NCI-H526 treated with DMSO at 0.1 percent for 48 hours (cell line): Measurements from ENCODE around the gene PHKA1.
"Not testable (repeated sequence)": the region's sequence is repeated elsewhere in the genome, so short reads cannot be mapped to it uniquely, and the experiment has no call there.

Experiments used
- DNase-seq: peaks from one replicate; lab custom pipeline; 2025; lab: John Stamatoyannopoulos, UW

Gene PHKA1

DNA sequence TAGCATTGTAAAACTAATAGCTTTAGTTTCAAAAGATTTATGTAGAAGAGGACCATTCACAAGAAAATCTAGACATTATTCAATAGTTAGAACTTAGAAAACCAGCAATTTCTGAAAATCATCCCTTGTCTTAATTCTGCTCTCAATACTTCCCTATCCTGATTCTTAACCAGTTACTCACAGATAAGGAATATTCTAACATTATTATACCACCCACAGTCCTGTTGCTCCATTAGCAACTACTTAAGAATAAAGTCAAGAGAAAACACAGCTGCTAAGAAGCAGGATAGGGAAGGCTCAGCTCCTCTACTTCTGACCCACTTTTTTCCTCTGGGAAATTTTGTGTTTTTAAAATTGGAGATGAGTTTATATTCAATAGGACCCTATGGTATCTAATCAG is 47.7 kb downstream of the PHKA1 start:
- DNase-seq = no peak

- DNase-seq = no peak
Measured at GRCh38 chrX:72663737-72664136, 50.4 kb downstream of the PHKA1 start.

- no peak for DNase-seq
Measured at GRCh38 chrX:72662020-72662747, 51.9 kb downstream of the PHKA1 start.

DNA sequence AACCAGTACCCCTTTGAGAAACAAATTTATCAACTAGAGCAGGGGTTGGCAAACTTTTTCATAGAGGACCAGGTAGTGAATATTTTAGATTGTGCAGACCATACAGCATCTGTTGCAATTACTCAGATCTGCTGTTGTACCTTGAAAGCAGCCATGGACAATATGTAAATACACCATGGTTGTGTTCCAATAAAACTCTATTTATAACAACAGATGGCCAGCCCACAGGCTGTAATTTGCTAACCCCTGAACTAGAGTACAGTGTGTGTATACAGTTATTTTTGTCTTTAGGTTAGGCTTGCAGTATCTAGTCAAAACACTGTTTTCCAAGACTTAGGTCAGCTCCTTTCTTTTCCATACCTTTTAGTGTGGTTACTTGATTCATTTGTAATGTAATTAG is 54.4 kb downstream of the PHKA1 start:
- DNase-seq = no peak

DNA sequence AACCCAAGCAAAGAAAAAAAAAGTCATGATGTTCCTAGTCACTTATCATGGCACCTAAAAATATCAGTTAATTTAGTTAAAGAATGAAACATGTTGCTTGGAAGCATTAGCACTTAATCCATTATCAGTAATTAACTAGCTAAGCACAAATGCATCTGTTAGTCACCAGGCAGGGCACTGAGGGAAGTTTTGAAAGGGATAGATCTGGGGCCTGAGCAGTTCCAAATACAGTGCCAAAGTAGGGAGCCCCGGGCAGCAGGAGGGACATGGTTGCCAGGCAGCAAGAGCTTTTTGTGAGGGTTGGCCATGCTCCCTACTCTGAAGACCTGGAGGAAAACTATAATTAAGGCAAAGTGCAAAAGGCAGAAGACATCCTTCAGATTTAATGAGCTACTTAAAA is 62.0 kb downstream of the PHKA1 start:
- DNase-seq = no peak

DNA sequence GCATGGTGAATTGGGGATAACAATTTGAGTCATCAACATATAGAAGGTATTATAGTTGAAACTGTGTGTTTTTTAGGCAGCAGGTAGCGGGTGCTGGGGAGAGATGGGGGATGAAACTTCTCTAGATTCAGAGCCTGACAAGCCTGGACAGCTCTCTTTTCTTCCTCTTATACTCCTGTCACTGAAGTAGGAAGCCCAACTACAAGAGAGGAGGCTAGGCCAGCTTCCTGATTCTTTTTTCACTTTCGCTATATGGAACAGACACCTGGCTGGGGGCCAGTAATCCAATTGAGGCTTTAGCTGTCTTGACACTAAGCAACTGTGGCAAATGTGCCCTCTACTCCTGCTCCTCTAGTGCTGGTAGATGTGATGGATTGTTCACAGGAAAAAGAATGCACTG is 69.2 kb downstream of the PHKA1 start:
- DNase-seq = no peak

DNA sequence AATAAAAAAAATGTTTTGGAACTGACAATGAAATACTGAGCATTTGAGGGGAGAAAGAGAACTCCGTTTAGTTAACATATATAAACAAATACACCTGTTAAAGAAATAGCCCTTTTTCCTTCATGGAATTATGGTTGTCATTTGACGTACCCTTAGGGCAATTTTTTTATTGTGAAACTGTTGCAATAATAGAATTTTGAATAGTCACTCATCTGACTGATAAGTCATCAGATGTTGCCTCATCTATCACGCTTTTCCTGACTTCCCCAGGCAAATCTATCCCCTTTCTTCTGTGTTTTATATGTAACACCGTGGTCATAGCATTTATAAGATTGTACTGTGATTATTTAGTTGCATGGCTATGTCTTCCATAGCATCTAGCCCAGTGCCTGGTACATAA is 72.5 kb downstream of the PHKA1 start:
- no peak for DNase-seq

DNA sequence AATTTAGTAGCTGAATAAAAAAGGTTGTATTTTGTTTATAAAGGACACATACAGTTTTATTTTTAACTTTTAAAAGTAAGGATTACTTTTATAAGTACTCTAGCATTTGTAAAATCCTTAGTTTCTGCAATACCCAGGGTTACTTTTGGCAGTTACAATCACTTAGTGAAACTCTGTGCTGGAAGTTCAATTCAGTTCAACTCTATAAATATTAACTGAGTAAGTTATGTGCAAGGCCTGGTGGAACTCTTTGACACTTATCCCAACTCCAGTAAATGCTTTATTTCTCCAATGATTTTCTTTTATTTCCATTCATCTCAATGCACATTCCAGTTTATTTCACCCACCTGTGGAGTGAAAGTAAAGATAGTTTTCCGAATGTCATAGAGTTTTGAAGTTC is 78.2 kb downstream of the PHKA1 start:
- DNase-seq = no peak

- DNase-seq = no peak
Measured at GRCh38 chrX:72634331-72634730, 79.8 kb downstream of the PHKA1 start.

DNA sequence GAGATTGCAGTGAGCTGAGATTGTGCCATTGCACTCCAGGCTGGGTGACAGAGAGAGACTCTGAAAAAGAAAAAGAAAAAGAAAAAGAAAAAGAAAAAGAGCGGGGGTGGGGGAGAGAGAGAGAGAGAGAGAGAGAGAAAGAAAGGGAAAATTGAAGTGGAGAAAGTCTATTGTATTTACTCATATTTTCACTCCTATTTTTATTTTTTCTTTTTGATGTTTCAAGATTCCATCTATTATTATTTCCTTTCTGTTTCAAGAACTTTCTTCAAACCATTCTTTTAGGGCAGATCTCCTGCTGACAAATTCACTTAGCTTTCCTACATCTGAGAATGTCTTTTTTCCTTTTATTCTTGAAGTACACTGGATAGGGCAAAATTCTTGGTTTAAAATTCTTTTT is 83.9 kb downstream of the PHKA1 start:
- no peak for DNase-seq

- DNase-seq = no peak
Measured at GRCh38 chrX:72624194-72624593, 89.9 kb downstream of the PHKA1 start.

DNA sequence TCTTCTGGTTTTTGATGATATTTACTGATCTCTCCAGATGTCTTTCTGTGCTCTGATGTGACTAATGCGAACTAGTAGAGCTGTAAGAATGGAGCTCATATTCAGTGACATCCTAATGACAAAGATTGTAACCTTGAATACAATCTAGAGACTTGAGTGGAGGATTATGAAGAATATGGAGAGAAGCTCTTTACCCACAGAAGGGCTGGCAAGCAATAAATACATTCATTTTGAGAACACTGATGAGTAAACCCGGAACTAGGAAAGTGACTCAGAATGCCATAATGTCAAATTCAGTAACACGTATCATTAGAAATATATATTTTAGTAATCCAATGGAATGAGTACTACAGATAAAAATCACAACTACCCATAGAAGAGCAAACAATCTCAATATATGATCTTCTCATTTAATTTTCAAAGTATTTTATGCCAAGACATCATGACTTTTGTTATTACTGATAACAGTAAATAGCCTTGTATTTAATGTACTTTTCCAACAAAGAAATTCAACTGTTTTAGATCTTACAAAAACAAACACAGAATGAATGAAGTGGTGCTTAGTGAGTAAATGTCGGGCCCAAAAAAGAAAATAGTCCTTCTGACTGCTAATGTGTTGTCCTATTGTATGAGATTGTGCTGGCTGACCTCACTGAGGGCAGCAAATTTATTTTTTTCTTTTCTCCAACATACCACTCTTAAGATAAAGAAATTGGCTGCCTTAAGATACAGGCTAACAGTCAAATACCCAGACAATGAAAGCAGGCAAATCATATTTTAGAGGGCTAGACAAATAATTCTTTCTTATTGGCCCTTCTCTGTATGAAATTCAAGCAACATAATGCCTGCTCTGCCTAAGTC is 92.3 kb downstream of the PHKA1 start:
- no peak for DNase-seq

DNA sequence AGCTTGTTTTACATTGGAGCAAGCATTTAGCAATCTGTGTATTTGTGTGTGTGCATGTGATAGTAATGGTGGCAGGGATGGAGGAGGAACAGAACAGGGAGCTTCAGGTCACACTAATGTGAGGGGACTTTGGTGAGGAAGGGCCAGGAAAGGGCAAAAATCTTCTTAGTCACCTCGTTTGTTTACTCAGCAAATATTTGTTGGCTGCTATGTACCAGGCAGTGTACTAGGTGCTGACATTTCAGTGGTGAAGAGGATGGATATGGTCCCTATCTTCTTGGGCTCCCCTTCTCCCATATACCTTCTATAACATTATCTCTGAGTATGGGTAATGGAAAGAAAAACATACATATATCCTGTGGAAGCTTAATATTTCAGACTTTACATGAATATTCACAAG is 92.9 kb downstream of the PHKA1 start:
- no peak for DNase-seq

- no peak for DNase-seq
Measured at GRCh38 chrX:72620550-72621145, 93.5 kb downstream of the PHKA1 start.

DNA sequence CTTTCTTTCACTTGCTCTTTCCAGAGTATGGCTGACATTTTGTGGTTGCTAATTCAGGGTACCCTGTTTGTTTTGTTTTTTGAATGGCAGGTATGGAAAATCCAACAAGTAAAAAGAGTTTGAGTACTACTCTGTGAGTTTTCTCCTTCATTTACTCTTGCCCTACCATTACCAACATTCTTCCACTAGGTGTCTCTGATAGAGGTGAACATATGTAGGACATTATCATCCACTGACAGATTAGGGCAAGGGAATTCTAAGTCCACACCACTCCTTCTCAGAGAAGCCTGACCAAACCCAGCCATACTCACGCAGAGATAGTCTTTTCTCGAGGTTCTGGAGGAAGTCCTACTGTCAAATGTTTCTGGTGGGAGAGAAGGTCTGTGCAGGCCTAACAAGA is 104.8 kb downstream of the PHKA1 start:
- DNase-seq = no peak

- DNase-seq = no peak
Measured at GRCh38 chrX:72604705-72605104, 109.4 kb downstream of the PHKA1 start.

- DNase-seq = no peak
Measured at GRCh38 chrX:72604112-72604511, 110.0 kb downstream of the PHKA1 start.

- DNase-seq = not testable (repeated sequence)
Measured at GRCh38 chrX:72591038-72591437, 123.1 kb downstream of the PHKA1 start.

GRCh38 chrX:72584163-72584562 is 129.9 kb downstream of the PHKA1 start:
- DNase-seq = no peak

GRCh38 chrX:72576141-72576894 is 137.8 kb downstream of the PHKA1 start:
- no peak for DNase-seq

DNA sequence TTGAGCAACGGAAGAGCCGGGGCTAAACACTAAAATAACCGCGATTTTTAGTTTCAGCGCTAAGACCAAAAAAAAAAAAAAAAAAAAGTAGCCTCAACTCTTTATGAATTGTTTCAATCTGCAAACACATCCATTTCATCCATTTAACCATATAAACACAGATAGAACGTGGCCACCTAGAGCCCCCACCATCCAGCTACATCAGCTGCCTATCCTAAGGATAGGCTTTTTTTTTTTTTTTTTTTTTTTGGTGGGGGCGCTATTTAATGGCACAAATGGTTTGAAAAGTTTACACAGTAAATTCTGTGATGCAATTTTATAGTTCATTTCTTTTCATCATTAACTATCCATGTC is 141.0 kb downstream of the PHKA1 start:
- no peak for DNase-seq
